D341Med (cell line): Measurements from ENCODE around the gene JAZF1.
"Not testable (repeated sequence)": the region's sequence is repeated elsewhere in the genome, so short reads cannot be mapped to it uniquely, and the experiment has no call there.

ENCODE experiments used
- DNase-seq: peaks from one replicate; pipeline ENCODE4 v3.0.0; 2012; ENCODE audit warnings: low spot score

Gene JAZF1

DNA sequence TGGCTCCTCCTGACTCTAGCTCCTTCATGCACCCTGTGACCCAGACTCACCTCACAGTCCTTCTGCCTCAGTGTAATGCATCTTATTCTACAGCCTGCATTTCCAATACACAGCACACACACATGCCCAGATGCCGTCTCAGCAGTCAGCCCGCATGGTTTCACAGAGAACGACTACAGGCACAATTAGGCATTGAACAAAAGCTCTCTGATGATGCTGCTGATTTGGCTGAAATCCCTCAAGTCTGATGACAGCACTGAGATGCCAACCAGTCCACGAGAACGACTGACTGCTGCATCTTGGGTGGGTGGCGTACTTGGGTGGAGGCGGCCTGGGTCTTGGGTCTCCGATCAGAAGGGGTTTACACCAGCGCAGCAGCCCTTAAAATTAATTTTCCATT, 240.3 kb downstream of the JAZF1 start:
- DNase-seq, result no peak

DNA sequence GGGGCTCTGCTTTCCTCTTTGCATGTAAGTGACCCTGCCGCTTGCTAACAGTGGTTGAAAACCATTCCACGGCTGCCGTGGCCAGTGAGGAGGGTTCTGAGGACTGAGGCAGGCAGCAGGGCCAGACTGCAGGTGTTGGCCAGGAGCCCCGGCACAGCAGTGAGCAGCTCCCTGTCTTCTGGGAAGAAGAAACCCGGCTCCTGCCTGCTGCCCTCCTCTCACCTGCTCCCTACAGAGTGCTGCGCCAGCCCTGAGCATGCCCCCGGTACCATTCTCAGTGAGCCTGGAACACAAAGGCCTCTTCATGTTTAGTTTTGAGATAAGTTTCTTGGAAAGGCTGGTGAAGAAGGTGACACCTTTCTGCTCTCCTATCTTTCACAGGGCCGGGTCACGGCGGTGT, 240.7 kb downstream of the JAZF1 start:
- DNase-seq, result no peak

- DNase-seq, result no peak
Observed at GRCh38 chr7:27936768-27937102, 243.9 kb downstream of the JAZF1 start.

- DNase-seq, result no peak
Observed at GRCh38 chr7:27936047-27936767, 244.4 kb downstream of the JAZF1 start.

GRCh38 chr7:27933671-27934565, 246.7 kb downstream of the JAZF1 start:
- no peak for DNase-seq

DNA sequence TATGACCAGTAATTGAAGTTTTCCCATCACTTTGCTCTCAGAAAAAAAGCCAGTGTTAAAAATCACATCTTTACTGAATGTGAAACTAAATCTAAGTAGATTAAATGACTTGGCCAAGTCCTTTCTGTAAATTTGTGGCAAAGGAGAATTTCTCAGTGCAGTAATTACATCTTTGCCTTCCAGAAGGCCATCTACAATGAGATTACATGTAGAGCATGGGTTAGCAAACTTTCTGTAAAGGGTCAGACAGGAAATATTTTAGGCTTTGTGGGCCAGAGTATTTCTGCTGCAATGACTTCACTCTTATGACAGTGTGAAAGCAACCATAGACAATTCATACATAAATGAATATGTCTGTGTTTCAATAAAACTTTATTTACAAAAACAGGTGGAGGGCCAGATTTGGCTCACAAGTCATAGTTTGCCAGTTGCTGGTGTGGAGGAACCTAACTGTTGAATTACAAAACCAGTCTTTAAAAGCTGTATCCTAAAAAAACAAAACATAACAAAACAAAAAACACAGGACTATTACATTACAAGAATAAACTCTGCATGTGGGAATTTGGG, 249.6 kb downstream of the JAZF1 start:
- no peak for DNase-seq

DNA sequence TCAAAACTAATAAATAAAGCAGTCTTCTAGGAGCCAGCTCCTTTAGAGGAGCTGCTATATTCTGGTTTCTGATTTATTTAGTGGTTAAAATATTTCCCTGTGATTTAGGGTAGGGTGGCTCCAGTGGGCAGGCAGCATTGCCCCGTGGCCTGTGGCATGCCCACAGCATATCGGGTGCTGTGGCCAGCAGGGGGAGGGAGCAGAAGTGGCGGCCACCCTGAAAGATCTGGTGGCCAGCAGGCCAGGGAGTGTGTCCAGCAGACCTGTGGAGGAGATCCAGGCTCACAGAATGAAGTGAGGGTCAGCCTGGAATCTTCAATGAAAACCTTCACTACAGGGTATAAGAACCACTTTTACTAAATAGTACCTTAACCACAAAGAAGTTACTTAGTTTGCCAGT, 251.5 kb downstream of the JAZF1 start:
- no peak for DNase-seq

DNA sequence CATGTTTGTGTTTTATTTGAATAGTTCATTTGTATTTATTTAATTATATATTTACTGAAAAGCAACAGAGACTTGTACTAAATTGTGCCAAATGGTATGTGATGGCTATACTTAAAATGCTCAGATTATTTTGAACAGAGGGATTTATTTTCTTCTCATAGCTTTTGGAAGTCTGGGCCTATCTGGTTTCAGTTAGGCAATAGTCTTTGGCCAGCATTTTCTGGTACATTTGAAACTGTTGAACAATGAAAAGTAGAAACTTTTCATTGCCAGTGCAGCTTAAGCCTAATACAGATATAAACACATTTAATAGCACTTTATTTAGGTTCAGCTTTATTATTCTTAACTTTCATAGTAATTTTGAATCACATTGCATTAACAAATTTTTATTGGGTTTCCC, 252.6 kb downstream of the JAZF1 start:
- no peak for DNase-seq

GRCh38 chr7:27925573-27926201, 254.9 kb downstream of the JAZF1 start:
- DNase-seq, result no peak

DNA sequence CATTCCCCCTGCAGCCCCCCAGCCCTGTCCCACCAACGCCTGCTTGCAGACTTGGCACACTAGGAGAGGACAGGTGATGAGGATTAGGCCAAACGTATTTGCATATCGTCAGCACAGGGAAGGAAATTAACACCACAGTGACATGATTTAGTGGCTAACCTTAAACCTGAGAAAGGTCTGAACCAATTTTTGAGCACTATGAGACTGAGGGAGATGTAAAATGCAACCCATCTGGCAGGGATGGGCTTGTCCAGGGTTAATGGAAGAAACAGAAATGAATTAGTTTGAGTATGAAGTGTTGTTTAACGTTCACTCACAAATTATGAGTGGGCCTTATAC, 257.0 kb downstream of the JAZF1 start:
- DNase-seq, result no peak

DNA sequence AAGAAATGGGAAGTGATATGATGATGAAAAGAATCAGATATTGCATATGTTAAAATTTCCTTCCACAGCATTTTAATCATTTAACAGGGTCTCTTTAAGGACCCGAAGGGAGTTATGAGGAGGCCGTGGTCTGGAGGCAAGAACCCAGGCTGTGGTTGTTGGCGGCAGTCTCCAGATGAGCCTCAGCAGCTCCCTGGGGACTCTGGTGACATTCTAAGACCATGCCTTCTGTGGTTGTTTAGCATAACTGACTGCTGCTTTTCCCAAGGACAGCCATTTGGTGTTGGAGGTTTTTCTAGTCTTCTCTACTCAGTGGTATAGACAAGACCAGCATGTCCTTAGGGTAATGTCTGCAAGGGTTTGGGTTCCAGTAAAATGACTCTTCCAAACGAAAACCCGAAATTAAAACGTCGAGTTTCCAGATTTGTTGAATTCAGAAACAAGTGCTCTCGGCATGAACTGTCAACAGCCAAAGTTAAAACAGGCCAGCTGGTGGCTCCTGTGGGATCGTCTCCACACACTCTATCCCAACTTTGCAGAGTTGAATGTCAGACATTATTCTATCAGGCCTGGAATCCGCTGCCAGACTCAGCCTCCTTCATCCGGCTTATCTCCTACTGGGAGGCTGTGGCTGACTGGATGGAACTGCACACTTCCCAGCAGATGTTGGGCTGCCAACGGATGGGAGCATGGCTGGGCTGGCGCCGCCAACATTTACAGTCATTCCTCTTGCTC, 257.5 kb downstream of the JAZF1 start:
- peak; percentile 83 for DNase-seq

DNA sequence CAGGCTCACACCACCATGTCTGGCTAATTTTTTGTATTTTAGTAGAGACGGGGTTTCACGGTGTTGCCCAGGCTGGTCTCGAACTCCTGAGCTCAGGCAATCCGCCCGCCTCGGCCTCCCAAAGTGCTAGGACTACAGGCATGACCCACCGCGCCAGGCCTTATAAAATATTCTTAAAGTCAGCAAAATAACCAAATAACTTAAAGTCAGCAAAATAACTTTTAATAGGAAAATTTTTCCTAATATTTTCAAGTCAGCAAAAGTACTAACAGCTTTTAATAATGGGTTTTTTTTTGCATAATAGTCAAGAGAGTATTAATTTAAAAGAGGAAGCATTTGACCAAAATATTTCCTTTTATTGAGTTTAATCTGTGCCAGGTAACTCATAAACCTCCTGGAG, 258.2 kb downstream of the JAZF1 start:
- not testable (repeated sequence) for DNase-seq

- DNase-seq, result peak; percentile 71
Observed at GRCh38 chr7:27921081-27921836, 259.3 kb downstream of the JAZF1 start.

GRCh38 chr7:27920281-27920946, 260.2 kb downstream of the JAZF1 start:
- DNase-seq, result no peak

- DNase-seq, result no peak
Observed at GRCh38 chr7:27918503-27918902, 262.1 kb downstream of the JAZF1 start.

- no peak for DNase-seq
Observed at GRCh38 chr7:27917774-27918314, 262.8 kb downstream of the JAZF1 start.

DNA sequence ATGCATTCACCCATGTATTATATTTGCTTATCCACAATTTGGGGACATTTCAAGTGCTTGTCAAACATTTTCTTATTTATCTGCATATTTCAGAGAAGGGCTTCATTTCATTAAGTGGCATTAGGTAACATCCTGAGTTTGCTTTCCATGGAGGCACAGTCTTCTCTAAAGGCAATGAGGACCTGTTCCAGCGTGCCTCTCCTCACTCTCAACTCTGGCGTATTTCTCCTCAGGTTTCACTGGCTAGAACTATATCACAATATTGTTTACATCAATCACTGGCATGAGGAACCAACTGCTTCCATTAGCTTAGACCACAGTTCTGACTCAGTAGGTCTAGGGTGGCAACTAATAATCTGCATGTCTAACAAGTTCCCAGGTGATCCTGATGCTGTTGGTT, 263.5 kb downstream of the JAZF1 start:
- no peak for DNase-seq

DNA sequence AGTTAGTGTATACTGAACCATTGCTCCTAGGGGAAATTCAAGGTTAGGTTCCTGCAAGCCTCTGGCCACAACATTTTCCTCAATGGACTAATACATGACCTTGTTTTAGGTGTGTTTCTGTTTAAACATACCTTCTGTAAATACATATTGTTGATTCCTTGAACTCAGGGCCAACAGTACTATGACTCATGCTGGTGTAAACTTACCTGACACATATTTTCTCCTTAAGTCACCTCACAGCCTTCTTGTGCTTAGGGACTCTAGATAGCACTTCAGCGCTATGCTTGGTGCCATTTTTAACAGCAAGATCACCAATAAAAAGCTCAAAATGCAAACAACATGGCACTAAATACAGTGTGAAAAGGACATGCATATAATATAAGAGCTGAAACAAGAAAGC, 264.2 kb downstream of the JAZF1 start:
- no peak for DNase-seq

DNA sequence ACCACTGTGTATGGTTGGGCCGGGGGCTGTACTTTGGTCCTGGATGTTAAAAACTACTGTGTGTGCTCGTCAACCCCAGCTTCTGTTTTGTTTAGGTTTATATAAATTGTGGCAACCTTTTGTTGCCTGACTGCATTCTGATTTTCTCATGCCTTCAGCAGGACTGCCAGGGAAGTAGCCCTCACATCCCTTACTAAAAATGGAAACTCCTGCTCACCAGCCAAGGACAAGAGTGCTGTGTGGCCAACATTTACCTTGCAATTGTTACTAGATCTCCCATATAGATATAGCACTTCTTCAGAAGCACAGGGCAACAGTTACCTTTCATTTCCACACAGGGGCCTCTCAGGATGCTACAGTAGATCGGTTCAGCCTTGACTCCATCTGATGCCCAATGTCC, 266.2 kb downstream of the JAZF1 start:
- DNase-seq, result no peak

DNA sequence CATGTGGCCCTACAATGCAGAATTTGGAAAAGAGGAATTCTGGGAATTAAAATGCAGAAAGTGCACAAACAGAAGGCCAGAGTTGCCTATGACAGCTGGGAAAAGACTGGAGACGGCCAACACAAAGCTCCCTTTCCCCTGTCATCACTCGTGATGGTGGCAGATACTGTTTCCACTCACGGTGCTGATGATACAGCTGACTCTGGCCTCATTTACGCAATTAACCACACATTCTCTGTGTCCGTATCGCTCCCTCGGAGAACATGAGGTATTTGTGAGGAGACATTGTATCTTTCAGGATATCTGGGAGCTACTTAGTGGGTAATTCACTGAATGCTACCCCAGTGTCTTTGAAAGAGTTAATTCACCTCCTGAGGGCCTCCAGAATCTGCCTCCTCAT, 267.8 kb downstream of the JAZF1 start:
- no peak for DNase-seq

DNA sequence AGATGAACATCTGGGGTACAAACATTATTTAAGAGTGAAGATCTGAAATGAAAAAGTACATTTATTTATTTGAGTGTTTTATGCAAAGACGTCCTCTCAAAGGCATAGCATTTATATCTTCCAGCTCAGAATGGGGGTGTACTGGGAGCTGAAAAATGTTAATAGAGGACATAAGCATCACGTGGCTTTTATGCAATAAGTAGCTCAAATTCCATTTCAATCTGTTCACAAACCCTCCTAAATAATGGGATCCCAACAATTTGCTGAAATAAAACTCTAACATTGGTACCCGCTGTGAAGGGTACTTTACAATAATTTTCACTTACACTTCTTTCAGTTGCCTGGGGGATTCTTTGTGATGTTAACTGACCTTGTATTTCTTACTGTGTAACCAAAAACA, 268.7 kb downstream of the JAZF1 start:
- no peak for DNase-seq
